GM21526 (cell line): ENCODE measurements around the gene ZPR1.
A peak's percentile ranks its signal among the peaks of the same experiment; 100 is the strongest.
"Not testable (repeated sequence)": the region's sequence is repeated elsewhere in the genome, so short reads cannot be mapped to it uniquely, and the experiment has no call there.

Experiments
- ATAC-seq: cut with Tn5 transposase; IDR thresholded peaks from one replicate; pipeline ENCODE4 v1.9.1; 2021; ENCODE audit warnings: moderate library complexity; ENCODE audit not compliant: unreplicated experiment, low FRiP score

Gene ZPR1

GRCh38 chr11:116771935-116772334 lies 15.9 kb downstream of the ZPR1 start:
- ATAC-seq: peak; percentile 7

- no peak for ATAC-seq
These were observed 25.7 kb downstream of the ZPR1 start for GRCh38 chr11:116762132-116762531.

- ATAC-seq: not testable (repeated sequence)
These were observed 31.8 kb downstream of the ZPR1 start for GRCh38 chr11:116756044-116756443.

GRCh38 chr11:116750070-116750718 lies 37.6 kb downstream of the ZPR1 start:
- ATAC-seq: no peak

GRCh38 chr11:116742104-116742503 lies 45.7 kb downstream of the ZPR1 start:
- ATAC-seq: no peak

GRCh38 chr11:116740741-116741140 lies 47.1 kb downstream of the ZPR1 start:
- no peak for ATAC-seq

GRCh38 chr11:116738975-116739374 lies 48.8 kb downstream of the ZPR1 start:
- no peak for ATAC-seq

GRCh38 chr11:116736763-116737162 lies 51.1 kb downstream of the ZPR1 start:
- no peak for ATAC-seq

- no peak for ATAC-seq
These were observed 53.8 kb downstream of the ZPR1 start for GRCh38 chr11:116733969-116734508.

GRCh38 chr11:116733043-116733755 lies 54.6 kb downstream of the ZPR1 start:
- no peak for ATAC-seq

GRCh38 chr11:116732271-116733042 lies 55.4 kb downstream of the ZPR1 start:
- ATAC-seq: peak; percentile 81

GRCh38 chr11:116731821-116732220 lies 56.0 kb downstream of the ZPR1 start:
- no peak for ATAC-seq

- no peak for ATAC-seq
These were observed 56.6 kb downstream of the ZPR1 start for GRCh38 chr11:116731097-116731761.

GRCh38 chr11:116730601-116731000 lies 57.2 kb downstream of the ZPR1 start:
- no peak for ATAC-seq

- ATAC-seq: no peak
These were observed 57.6 kb downstream of the ZPR1 start for GRCh38 chr11:116730241-116730561.

- ATAC-seq: no peak
These were observed 58.2 kb downstream of the ZPR1 start for GRCh38 chr11:116729501-116730240.

GRCh38 chr11:116727990-116728389 lies 59.8 kb downstream of the ZPR1 start:
- ATAC-seq: no peak

GRCh38 chr11:116725434-116726221 lies 62.2 kb downstream of the ZPR1 start:
- ATAC-seq: no peak

GRCh38 chr11:116724813-116725212 lies 63.0 kb downstream of the ZPR1 start:
- ATAC-seq: no peak
